Esophagus muscularis mucosa (tissue), 4 donors: ENCODE data around the gene TMEM141.
A peak's percentile ranks its signal among the peaks of the same experiment; 100 is the strongest.

Source experiments
- CTCF ChIP-seq, 3 experiments: fragments of 200-600 bp in 2 of 3; fragments of 450-650 bp in 1 of 3; sonication (generic) in 2 of 3; IDR thresholded peaks; one replicate each; pipeline ENCODE4 v1.5.1; 2017 to 2019; ENCODE audit warnings: antibody characterized with exemption in 3 of 3, mild to moderate bottlenecking in 2 of 3, moderate library complexity in 1 of 3
- EP300 ChIP-seq: sonication (generic); formaldehyde crosslinking; IDR thresholded peaks from one replicate; pipeline ENCODE4 v1.6.1; 2017; ENCODE audit warnings: antibody characterized with exemption
- POLR2A ChIP-seq: fragments of 450-650 bp; IDR thresholded peaks from one replicate; pipeline ENCODE4 v1.6.1; 2017; ENCODE audit warnings: antibody characterized with exemption, moderate library complexity, mild to moderate bottlenecking, low read depth

GRCh38 chr9:136769710-136770191, 21.4 kb upstream of the TMEM141 start:
- TF ChIP-seq EP300 (no peak), CTCF (IDR thresholded peaks at IDR 0.05) (peak; percentile 18 to 64 (median 42)), POLR2A (no peak)
